ENCODE results near the gene CHRNA7.

DNA sequence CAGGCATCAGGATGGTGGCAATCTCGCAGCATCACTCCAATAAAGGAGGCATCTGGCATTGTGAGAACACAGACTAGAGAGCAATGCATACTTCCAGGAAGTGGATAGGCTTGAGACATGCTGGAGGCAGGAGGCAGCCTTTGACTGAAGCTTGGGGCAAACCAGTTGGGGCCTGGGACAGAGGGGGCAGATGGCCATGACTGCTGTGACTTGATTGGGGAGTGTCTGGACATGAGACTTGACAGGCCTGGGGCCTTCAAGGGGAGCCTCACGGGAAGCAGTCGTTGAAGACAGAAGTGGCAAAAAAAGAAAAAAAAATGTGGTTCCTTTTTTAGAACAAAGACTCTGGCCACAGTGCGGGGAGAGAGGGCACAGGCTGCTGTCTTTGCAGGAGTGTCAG lies 44.7 kb upstream of the CHRNA7 start:
- TF ChIP-seq, protein P1, sequence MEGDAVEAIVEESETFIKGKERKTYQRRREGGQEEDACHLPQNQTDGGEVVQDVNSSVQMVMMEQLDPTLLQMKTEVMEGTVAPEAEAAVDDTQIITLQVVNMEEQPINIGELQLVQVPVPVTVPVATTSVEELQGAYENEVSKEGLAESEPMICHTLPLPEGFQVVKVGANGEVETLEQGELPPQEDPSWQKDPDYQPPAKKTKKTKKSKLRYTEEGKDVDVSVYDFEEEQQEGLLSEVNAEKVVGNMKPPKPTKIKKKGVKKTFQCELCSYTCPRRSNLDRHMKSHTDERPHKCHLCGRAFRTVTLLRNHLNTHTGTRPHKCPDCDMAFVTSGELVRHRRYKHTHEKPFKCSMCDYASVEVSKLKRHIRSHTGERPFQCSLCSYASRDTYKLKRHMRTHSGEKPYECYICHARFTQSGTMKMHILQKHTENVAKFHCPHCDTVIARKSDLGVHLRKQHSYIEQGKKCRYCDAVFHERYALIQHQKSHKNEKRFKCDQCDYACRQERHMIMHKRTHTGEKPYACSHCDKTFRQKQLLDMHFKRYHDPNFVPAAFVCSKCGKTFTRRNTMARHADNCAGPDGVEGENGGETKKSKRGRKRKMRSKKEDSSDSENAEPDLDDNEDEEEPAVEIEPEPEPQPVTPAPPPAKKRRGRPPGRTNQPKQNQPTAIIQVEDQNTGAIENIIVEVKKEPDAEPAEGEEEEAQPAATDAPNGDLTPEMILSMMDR (IDR thresholded peaks at IDR 0.05) = no peak
- no peak for TF ChIP-seq POLR2A (IDR thresholded peaks at IDR 0.05)

Measured in uterus (tissue), 2 donors.